Stimulated activated CD8-positive, alpha-beta memory T cell treated with anti-CD3 and anti-CD28 coated beads, Interleukin-4, amount 100 ng/mL, for 4 hours (primary cell): ENCODE results near the gene ANAPC13.

ENCODE experiments used
- DNase-seq, 2 donors: peaks; one replicate each; pipeline ENCODE4 v3.0.0-alpha.2; 2020; ENCODE audit warnings: low read depth in 2 of 2, low spot score in 1 of 2

ANAPC13 gene, protein sequence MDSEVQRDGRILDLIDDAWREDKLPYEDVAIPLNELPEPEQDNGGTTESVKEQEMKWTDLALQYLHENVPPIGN

DNA sequence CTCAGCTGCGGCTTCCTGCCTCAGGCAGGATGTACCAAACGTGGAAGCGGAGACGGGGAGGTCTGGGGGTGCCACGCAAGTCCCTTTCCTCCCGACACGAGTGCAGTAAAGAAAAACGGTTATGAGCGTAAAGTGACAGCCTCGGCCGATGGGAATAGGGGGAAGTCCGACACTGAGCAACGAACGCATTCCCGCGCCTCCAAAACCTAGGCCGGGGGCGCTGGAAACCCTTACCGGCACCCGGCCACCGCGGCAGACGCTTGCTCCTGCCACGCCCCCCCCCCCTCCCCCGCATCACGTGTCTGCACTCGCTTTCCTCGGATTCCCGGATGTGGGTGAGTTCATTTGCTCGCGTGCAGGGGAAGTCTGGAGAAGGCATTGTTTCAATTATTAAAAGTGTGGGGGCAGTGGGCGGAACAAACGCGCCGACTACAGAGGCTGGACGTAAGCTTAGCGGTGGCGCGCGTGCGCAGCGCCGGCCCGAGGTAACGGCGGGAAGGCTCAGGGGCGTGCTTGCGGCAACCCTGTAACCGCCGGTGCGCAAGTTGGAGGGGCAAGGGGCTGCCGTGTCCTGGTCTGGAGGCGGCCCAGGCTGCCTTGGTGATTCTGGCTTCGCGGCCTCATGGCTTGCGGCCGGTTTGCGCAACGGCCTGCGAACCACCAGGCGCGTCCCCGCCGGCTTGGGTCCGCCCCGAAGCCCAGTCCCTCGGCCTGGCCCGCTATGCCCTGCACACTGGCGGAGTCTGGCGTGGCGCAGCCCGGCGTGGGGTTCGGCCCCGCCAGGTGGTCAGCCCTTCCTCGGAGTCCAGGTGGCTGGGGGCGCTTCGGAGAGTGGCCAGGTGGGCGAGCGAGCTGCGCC is at the start of gene ANAPC13, which contains the start of gene CEP63:
Gene ANAPC13, minus strand, starts transcription at position 268 of the 859 bp plus-strand sequence. CDS start 3,081 bp downstream, outside the sequence.
Gene CEP63, plus strand, starts transcription at position 340 of the 859 bp plus-strand sequence. CDS start 9,264 bp downstream, outside the sequence.
- peak; percentile 87 to 89 for DNase-seq

DNA sequence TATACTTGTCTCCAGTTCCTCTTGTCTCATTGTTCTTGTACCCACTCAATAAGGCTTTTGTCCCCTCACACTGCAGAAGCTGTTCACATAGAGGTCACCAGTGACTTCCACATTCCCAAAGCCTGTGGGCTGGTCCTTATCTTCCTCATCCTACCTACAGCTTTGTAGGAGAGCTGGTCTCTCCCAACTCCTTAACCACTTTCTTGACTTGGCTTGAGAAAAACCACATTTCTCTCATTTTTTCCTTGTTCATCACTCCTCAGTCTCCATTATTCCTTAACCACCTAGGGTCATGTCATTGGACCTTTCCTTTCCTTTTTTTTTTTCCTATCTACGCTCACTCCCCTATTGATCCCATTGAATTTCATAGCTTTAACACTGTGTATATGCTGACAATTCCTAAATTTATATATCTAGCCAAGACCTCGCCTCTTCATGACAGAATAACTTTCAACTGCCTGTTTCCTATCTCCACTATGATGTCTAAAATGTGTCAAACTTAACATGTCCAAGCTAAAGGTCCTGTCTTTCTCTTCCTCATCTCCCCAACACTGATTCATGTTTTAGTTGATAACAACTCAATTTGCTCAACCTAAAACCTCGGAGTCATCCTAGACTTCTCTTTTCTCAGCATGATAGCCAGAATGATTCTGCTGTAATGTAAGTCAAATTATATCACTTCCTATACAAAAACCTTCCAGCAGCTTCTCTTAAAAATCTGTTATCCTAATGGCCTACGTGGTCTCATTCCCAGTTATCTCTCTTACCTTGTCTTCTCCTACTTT is 49.6 kb upstream of the ANAPC13 start:
- DNase-seq: no peak

DNA sequence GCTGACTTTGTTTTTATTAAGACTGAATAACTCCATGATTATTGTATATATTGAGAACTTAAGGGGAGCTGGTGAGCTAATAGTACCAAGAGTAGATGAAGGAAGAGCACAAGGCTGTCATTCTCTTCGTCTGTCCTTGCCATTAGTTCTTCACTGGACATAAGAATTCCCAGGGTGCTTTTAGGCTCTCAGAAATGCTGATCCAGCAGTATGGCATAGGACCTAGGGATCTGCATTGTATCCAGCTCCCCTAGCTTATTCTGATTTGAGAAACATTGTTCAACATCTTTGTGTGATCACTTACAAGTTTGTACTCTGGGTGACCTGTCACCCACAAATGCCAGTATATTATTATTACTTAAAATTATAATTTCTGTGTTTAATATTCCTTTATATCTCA is 47.7 kb upstream of the ANAPC13 start:
- no peak for DNase-seq

DNA sequence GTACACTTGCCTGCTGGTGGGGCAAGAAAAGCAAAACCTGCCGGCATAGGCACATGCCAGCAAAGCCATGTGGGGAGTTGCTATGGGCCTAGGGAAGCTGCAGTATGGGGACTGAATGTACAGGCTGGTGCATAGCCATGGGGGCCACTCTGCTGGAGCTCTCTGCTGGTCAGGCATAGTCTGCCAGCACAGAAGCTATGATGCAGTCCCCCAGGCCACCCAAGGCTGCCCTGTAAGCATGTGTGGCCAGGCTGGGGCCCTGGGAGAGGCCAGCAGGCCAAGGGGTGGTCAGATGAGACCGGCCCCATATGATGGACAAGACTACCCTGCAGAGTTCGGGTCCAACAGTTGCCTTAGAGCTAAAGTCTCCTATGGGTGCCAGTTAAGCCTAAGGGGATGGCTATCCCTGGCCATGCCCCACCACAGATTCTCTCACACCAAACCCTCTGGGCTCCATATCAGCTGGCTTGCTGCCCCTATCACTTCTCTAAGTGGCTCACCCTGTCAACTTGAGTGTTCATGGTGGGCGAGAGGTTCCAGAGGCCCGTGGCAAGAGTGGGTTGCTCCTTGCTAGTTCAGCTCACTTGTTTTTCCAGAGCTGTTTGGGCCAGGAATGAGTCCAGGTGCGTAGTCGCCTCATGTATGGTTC is 41.9 kb upstream of the ANAPC13 start:
- no peak for DNase-seq

DNA sequence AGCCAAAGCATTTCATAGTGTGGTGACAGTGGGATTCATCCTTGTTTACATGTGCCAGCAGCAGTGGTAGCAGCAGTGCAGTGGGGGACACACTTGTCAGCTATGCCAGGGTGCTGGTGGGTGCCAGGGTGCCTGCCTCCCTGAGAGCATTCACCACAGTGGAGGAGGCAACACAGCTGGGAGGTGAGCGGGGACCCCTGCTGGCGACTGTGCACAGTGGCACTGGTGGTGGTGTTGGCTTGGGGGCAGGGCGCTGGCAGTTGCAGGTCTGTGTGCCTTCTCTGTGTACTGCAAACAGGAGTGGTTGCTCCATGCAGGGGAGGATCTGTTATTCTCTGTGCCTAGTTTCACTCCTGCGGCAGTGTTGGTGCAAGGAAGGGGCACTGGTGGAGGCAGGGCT is 41.3 kb upstream of the ANAPC13 start:
- no peak for DNase-seq

DNA sequence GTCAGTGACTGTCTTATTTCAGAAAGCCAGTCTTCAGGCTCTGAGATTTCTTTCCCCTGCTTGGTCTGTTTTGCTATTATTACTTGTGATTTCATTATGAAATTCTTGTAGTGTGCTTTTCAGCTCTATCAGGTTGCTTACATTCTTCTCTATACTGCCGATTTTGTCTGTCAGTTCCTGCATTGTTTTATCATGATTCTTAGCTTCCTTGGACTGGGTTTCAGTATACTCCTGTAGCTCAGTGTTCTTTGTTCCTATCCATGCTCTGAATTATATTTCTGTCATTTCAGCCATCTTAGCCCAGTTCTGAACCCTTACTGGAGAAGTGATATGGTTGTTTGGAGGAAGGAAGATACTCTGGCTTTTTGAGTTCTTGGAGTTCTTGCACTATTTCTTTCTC is 40.5 kb upstream of the ANAPC13 start:
- DNase-seq: no peak

DNA sequence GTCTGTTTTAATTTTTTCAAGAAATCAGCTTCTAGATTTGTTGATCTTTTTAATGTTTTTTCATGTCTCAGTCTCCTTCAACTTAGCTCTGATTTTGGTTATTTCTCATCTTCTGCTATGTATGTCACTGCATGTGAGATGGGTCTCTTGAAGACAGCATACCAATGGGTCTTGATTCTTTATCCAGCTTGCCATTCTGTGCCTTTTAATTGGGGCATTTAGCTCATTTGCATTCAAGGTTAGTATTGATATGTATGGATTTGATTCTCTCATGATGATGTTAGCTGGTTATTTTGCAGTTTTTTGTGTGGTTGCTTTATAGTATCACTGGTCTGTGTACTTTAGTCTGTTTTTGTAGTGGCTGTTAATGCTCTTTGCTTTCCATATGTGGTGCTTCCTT is 39.5 kb upstream of the ANAPC13 start:
- DNase-seq: no peak

DNA sequence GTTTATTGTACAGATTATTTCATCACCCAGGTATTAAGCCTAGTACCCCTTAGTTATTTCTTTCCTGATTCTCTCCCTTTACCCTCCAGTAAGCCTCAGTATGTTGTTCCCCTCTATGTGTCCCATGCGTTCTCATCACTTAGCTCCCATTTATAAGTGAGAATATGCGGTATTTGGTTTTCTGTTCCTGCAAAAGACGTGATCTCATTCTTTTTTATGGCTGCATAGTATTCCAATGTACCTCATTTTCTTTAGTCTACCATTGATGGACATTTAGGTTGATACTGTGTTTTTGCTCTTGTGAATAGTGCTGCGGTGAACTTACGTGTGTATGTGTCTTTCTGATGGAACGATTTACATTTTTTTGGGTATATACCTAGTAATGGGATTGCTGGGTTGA is 36.8 kb upstream of the ANAPC13 start:
- DNase-seq: no peak

DNA sequence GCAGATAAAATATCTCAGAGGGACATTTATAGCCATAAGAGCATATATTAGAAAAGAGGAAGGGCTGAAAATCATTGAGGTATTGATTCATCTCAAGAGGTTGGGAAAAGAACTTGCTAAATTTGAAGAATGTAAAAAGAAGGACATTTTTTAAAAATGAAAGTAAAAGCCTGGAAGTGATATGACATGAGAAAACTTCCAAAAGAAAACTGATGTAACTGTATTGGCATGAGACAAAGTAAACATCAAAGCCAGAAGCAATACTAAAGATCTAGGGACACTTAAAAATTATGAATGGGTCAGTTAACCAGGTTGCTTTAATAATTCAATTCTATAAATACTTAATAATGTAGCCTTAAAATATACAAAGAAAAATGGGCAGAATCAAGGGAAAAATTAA is 32.0 kb upstream of the ANAPC13 start:
- DNase-seq: no peak

DNA sequence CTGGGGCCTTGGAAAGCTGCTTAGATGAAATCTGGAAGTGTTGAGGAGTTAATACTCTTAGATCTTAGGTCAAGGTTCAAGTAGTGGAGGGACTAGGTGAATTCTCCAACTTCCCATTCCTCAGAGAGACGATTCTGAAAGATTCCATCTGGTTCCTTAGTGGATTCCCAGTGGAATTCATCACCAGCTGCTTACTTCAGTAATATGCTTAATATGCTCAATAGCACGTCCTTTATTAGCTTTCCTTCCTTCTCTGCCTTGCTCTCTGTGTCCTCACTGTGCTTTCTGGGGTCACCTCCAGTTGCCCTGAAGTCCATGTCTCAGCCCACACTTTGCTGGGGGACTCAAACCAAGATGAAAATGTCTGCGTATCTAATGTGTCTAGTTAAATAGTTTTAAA is 31.1 kb upstream of the ANAPC13 start:
- DNase-seq: no peak

DNA sequence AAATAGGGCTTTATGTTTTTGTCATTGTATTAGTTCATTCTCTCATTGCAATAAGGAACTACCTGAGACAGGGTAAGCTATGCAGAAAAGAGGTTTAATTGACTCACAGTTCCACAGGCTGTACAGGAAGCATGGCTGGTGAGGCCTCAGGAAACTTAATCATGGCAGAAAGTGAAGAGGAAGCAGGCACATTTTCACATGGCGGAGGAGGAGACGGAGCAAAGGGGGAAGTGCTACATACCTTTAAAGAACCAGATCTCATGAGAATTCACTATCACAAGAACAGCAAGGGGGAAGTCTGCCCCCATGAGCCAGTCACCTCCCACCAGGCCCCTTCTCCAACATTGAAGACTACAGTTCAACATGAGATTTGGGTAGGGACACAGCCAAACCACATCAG is 25.7 kb upstream of the ANAPC13 start:
- no peak for DNase-seq

DNA sequence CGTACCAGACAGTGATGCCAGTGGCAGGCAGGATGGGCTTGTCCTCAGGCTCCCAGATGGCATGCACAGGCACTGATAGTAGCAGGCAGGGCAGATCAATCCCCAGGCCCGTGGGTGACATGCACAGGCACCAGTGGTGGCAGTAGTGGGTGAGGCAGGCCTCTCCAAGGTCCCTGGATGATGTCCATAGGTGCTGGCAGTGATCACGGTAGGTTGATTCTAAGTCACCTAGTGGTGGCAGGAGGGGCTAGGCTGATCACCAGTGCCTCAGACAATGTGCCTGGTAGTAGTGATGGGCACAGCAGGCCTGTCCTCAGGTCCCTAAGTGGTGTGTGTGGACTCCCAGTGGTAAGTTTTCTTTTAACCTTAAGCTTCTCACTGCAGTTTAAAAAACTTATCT is 19.7 kb upstream of the ANAPC13 start:
- DNase-seq: no peak

DNA sequence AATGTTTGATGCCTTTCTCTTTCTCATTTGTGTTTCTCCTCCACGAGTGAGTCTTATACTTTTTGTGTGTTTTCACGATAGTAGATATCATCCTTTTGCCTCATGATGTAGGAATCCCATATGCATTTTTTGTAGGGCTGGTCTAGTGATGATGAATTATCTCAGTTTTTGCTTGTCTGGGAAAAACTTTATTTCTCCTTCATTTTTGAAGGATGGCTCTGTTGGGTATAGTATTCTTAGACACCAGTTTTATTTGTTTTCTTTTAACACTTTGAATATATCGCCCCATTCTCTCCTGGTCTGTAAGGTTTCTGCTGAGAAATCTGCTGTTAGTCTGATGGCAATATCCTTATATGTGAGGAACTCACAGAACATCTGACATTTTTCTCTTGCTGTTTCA is 18.3 kb upstream of the ANAPC13 start:
- DNase-seq: no peak

DNA sequence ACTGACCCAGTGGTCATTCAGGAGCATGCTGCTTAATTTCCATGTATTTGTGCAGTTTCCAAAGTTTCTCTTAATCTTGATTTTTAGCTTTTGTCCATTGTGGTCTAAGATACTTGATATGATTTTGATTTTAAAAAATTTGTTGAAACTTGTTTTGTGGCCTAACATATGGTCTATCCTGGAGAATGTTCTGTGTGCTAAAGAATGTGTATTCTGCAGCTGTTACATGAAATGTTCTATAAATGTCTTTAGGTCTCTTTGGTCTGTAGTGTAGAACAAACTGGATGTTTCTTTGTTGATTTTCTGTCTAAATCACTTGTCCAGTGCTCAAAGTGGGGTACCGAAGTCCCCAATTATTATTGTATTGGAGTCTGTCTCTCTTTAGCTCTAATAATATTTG is 17.5 kb upstream of the ANAPC13 start:
- DNase-seq: no peak

DNA sequence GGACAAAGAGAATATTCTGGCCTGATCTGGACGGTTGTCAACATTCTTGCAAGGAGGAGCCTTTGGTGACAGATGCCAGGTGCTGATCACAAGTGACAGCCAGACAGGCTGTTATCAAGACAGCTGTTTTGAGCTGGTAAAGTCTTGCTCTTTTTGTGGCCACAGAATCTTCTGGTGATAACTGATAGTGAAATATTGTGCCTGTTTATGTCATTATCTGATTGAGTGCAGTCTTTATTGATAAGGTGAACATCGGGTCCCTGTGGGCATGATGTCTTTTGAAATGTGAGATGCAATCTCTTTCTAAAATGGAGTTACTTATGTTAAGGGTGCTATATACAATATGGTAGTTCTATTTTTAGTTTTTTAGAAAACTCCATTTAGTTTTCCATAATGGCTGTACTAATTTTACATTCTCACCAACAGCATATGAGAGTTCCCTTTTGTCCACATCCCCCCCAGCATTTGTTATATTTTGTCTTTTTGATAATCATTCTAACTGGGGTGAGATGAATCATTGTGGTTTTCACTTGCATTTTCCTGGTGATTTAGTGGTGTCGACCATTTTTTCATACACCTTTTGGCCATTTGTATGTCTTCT is 10.8 kb upstream of the ANAPC13 start:
- no peak for DNase-seq

DNA sequence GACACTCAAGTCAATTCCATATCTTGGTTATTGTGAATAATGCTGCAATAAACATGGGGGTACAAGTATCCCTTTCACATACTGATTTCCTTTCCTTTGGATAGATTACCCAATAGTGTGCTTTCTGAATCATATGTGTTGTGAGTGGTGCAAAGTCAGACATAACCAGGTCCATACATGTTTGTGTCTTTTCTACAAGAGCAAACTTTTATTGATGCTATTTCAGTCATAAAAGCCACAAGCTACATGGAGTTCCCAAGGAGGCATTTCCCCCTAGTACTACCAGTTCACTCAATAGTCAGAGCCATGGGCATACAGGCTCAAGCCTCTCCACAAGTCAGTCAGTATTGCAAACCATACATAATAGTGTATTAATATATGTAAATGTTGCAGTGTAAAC is 10.2 kb upstream of the ANAPC13 start:
- DNase-seq: no peak

DNA sequence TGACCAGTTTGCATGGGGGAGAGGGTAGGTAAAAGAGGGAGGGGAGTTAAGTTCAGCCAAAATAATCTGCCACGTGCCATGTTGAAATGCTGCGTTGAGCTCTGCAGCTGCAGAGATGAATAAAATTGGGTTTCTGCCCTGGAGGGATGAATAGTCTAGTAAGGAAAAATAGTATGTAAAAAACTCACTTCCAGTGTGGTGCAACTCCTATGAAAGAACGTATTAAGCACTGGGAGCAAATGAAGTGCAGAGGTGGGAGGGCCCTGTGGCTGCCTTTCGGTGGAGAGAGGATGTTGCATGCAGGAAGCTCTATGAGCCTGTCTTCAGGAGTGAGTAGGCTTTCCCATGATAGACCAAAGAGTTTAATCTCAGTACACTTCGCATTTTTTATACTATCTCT is 8.7 kb upstream of the ANAPC13 start:
- no peak for DNase-seq

DNA sequence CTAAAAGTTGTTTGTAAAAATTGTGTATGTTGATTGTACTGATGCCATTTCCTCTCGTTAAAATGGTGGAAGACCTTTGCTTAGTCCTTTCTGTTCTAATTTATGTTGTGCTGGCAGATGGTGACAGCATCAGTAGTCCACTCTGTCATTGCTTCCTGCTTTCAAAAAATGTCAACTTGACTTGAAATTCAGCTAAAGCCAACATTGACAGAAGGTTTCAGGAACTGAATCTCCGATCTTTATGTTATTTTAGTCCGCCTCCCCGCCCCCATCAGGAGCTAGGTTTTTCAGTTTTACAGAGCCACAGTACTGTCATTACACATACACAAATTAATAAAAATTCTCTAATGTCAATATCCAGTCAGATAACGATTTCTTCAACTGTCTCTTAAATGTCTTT is 1.6 kb upstream of the ANAPC13 start:
- DNase-seq: no peak

DNA sequence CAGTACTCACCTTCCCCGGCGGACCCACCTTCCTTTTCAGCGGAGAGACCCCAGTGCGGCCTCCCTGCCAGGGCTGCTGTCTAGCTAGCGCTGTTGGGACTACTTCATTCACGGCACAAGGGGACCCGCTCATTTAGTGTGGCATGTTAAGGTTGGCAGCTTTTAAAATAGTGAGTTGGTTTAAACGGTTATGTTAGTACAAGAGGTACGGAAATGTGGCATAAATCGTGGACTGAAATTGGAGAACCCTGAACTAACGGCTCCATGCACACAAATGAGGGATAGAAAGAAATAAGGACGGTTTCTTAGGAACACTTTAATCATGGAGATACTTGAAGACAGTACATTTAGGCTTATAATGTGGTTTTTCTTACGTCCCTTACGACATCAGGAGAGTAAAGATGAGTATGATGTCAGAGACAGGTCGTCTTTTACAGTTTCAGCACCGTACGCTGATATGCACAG is 824 bp upstream of the ANAPC13 start:
- DNase-seq: peak in 1 of 2 donors; percentile 7

DNA sequence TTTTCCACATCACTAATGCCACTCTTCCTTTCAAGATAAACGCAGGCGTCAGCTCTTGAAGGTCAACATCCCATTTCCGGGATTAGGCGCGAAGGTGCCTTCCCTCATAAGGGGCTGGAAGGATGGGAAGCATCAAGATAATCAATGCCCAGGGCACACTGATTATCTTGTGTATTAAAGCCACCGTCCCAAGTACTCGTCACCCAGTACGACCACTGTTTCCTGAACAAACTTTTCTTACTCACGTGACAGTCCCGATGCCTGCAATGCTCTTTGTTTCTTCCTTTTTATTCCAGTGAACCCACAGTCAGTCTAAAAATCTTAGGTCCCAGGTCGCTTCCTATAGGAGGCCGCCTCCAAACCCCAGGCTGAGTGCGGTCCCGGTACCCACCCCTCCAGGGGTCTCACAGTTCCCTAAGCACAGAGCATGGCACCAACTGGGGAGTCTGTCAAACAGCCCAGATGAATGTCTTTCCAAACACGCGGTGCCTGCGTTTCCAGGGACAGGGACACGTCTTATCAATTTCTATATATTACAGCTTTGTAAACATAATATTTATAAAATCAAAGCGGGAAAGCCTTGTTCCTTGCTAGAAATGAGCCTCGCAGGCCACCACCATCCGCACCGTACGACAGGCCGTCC is 589 bp downstream of the ANAPC13 start:
- peak in 1 of 2 donors; percentile 5 for DNase-seq
